LoVo (cell line): ENCODE measurements around the gene RABGAP1L.
"Not testable (repeated sequence)": the region's sequence is repeated elsewhere in the genome, so short reads cannot be mapped to it uniquely, and the experiment has no call there.

Source experiments
- DNase-seq: peaks from one replicate; pipeline ENCODE4 v3.0.0-alpha.2; 2016; ENCODE audit warnings: low spot score

The RABGAP1L gene

DNA sequence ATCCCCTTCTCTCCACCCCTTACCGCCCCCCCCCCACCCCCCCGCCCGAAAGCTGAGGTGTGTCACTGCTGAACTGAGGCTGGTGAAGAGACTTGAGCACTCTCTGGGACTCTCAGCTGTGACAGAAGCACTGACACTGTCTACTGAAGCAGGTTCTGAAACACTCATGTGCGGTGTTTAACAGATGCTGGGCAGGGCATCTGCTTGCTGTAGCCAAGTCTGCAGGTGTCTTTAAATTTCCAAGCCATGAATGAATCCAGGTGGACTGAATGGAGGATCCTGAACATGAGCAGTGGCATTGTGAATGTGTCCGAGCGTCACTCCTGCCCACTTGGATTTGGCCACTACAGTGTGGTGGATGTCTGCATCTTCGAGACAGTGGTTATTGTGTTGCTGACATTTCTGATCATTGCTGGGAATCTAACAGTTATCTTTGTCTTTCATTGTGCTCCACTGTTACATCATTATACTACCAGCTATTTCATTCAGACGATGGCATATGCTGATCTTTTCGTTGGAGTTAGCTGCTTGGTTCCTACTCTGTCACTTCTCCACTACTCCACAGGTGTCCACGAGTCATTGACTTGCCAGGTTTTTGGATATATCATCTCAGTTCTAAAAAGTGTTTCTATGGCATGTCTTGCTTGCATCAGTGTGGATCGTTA lies 288.7 kb downstream of the RABGAP1L start, which contains the start of gene GPR52:
Gene GPR52 (plus strand): TSS at position 99 of the 665 bp plus-strand sequence. CDS start 148 bp downstream, at position 247.
- DNase-seq: no peak

- DNase-seq: no peak
Measured at GRCh38 chr1:174448531-174448883, 289.2 kb downstream of the RABGAP1L start.

DNA sequence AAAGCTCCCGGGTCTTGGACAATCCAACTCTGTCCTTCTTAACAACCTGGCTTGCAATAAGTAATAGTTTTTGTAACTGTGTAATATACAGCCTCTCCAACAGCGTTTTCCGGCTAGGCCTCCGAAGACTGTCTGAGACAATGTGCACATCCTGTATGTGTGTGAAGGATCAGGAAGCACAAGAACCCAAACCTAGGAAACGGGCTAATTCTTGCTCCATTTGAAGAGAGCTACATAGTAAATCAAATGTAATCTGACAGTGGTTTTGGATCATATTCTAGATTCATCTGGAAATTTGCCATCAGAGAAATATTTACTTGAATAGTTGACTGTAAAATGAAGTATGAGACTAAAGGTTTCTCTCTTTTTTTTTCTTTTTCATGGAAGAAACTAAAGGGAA lies 289.7 kb downstream of the RABGAP1L start:
- no peak for DNase-seq

GRCh38 chr1:174451408-174451807 lies 292.1 kb downstream of the RABGAP1L start:
- no peak for DNase-seq

GRCh38 chr1:174465855-174466254 lies 306.5 kb downstream of the RABGAP1L start:
- no peak for DNase-seq

- DNase-seq: no peak
Measured at GRCh38 chr1:174466607-174467006, 307.3 kb downstream of the RABGAP1L start.

- no peak for DNase-seq
Measured at GRCh38 chr1:174469052-174469451, 309.7 kb downstream of the RABGAP1L start.

DNA sequence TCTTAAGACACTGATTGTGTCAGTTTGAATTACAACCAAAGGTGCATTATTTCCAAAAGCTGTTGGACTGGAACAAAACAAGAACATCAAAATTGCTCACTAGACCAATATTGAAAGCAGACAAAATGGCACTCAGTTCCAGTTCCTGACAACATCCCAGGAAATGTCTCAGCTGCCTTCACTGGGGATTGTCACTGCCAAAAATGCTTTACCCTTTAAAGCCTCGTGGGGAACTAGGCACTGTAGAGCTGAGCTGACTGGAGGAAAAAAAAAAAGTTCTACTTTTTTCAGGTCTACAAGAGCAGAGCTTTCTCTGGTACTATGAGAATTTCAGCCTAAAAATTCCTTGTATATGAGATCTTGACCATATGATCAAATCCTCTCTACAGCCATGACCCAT lies 310.4 kb downstream of the RABGAP1L start:
- DNase-seq: no peak

GRCh38 chr1:174479281-174479680 lies 320.0 kb downstream of the RABGAP1L start:
- no peak for DNase-seq

GRCh38 chr1:174480324-174480723 lies 321.0 kb downstream of the RABGAP1L start:
- DNase-seq: no peak

DNA sequence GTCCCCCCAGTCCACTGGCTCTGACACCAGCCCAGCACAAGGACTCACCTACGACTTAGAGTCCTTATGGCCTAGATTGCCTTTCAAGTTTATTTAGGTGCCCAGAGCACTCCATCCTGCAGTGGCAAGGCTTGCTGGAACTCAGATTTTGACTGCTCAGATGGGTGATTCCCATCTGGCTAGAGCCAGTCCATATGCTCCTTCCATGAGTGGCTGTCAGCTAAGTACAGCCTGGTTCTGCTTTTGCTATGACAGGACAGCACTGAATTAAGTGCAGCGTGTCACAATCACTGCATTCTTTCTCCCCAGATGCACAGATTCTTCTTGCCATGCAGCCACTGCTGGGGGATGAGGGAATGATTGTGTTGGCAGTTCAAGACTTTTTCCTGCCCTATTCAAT lies 332.3 kb downstream of the RABGAP1L start:
- no peak for DNase-seq

DNA sequence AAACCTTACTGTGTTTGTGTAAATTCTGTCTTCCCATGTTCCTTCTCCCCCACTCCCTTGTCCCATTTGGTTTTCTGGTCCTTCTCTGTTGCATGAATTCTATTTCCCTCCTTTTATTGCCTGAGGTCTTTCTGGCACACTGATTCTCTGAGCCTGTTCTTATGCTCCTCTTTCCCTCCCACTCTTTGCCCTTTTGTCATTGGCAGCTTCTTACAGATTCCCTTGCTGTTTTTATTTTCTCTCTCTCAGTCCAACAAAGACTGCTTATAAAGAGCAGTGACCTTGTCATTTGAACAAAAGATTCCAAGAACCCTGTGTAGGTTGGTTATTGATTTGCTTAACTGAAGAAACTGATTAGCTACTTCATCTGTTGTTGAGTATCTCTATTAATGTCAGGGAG lies 338.2 kb downstream of the RABGAP1L start:
- no peak for DNase-seq

DNA sequence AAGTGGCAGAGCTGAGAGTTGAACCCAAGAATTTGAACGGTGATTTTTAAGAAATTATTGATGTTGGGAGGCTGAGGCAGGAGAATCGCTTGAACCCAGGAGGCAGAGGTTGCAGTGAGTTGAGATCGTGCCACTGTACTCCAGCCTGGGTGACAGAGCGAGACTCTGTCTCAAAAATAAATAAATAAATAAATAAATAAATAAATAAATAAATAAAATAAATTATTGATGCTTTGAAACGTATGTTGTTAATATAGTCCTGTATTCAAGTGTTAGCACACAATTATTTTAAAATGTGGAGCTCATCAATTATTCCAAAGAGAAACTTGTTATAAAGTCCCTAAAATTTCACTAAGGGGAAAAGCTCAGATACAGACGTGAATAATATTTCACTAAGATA lies 357.4 kb downstream of the RABGAP1L start:
- not testable (repeated sequence) for DNase-seq

GRCh38 chr1:174519844-174520243 lies 360.5 kb downstream of the RABGAP1L start:
- no peak for DNase-seq

DNA sequence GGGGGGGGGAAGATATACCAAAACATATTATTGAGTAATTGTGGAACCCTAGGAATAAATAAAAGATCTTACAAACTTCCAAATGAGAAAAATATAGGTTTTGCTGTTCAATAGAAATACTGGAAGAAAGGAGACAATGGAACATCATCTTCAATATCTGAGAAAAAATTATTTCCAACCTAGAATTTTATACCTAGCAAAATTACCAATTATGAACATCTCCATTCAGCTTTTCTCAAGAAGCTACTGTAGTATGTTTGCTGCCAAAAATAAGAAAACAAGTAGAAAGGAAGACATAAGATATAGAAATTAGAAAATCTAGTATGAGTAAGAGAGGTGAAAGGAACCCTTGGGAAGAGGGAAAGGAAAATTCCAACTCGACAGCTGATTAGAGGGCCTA lies 372.4 kb downstream of the RABGAP1L start:
- no peak for DNase-seq

GRCh38 chr1:174534789-174535188 lies 375.5 kb downstream of the RABGAP1L start:
- DNase-seq: no peak

GRCh38 chr1:174535207-174535606 lies 375.9 kb downstream of the RABGAP1L start:
- DNase-seq: no peak

DNA sequence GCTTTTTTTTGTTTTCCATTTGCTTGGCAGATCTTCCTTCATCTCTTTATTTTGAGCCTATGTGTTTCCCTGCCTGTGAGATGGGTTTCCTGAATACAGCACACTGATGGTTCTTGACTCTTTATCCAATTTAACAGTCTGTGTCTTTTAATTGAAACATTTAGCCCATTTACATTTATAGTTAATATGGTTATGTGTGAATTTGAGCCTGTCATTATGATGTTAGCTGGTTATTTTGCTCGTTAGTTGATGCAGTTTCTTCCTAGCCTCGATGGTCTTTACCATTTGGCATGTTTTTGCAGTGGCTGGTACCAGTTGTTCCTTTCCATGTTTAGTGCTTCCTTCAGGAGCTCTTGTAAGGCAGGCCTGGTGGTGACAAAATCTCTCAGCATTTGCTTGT lies 384.1 kb downstream of the RABGAP1L start:
- DNase-seq: not testable (repeated sequence)

DNA sequence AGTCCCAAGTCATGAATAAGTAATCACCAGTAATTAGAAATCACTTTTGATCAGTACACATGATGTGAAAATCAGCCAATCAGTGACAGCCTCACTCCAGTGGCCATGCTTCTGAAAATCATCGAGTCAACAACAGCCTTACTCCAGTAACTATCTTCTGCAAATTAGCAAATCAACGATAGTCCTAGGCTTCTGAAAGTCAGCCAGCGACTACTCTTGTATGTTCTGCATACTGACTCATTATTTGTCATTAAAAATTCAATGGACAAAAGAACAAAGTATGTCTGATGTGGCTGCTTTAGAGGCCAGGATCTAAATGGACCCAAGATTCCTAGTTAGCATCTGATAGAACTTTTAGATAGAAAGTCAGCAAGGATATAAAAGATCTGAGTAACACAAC lies 391.0 kb downstream of the RABGAP1L start:
- no peak for DNase-seq

GRCh38 chr1:174556392-174556791 lies 397.1 kb downstream of the RABGAP1L start:
- DNase-seq: no peak

DNA sequence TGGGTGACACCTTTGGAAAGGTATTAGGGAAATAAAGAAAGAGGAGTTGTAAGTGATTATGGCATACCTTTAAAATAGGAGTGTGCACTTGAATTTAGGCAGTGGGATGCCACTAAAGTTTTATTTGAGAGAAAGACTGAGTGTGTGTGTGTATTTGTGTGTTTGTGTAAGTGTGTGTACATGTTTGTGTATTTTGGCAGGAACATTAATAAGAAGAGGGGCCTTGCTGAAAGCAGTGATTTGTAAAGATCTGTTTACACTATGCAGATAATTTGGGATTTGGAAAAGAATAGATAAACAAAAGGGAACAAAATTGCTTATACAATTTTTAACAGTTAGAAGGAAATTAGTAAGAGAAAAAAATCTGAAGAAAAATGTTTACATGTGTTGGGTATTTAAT lies 409.2 kb downstream of the RABGAP1L start:
- no peak for DNase-seq

GRCh38 chr1:174569240-174569639 lies 409.9 kb downstream of the RABGAP1L start:
- no peak for DNase-seq

GRCh38 chr1:174572771-174573170 lies 413.5 kb downstream of the RABGAP1L start:
- no peak for DNase-seq

GRCh38 chr1:174576120-174576519 lies 416.8 kb downstream of the RABGAP1L start:
- DNase-seq: not testable (repeated sequence)
